Measurements from ENCODE around the gene MYO16.

MYO16 gene

DNA sequence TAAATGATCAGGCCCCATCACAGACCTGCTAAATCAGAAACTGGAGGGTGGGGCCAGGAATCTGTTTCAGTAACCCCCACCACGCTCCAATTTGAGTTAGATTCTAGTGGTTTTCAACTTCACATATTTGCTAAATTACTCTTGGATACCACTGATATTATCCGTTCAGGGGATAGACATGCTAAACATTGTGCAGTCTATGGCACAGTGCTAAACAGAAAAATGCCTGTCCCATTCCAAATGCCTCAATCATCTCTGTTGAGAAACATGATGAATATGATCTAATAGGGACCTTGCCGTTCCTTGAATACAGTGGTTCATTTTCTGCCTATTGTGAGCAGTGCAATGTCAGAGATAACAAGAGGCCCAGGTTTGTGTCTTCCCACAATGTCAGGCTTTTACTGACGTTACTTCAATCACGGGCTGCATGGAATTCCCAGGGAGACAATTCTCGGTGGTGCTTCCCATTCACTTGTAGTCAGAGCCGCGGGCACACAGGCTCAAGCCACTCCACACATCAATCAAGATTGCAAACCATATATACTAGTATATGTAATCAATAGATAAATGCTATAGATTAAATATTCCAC lies 52.7 kb downstream of the MYO16 start:
- peaks cover 6% of the 10 kb centered on the region for H3K27me3 Mint-ChIP-seq
- H3K36me3 Mint-ChIP-seq (ENCODE audit: low read depth) = no peaks in the 10 kb centered on the region
- no peak overlapping the region for H3K4me3 Mint-ChIP-seq
- no peaks in the 10 kb centered on the region for H3K9me3 Mint-ChIP-seq
- H3K4me1 Mint-ChIP-seq (ENCODE audit: low read depth) = no peaks in the 10 kb centered on the region
- no peak overlapping the region for H3K27ac Mint-ChIP-seq

DNA sequence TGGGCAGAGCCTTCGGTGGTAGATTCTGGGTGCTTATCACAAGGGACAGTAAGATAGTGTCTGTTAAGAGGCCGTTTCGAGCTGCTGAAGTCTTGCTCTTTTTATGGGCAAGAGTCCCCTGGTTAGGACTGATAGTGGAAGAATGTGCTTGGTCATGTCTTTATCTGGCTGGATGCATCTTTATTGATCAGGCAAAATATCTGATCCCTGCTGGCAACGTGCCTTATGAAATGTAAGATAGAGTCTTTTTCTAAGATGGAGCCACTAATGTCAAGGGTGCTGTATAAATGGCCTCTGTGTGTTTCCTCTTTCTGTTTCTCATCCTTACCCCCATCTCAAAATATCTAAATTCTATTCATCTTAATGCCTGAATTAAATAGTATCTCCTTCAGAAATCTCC lies 53.3 kb downstream of the MYO16 start:
- Mint-ChIP-seq H3K27me3 (peaks cover 6% of the 10 kb centered on the region), H3K4me1 (ENCODE audit: low read depth) (no peaks in the 10 kb centered on the region), H3K9me3 (no peaks in the 10 kb centered on the region), H3K27ac (no peak overlapping the region), H3K4me3 (no peak overlapping the region), H3K36me3 (ENCODE audit: low read depth) (no peaks in the 10 kb centered on the region)

DNA sequence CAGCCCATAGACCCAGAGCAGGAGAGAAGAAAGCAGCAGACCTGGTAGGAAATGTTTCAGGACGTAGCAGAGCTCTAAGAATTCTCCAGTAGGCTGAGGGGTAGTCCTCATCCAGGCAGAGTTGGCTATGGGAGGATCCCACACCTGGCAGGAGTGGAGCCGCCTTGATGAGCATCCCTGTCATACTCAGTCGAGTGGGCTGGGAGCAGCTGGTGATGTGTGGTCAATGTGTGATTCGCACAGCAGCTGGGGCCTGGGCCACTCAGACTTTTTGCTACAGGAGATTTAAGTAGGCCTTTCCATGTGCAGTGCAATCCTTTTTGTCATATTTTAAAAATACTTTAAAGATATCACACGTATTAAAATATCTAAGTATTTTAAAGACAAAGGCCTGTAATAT lies 56.6 kb downstream of the MYO16 start:
- no peaks in the 10 kb centered on the region for H3K9me3 Mint-ChIP-seq
- peaks cover 6% of the 10 kb centered on the region for H3K27me3 Mint-ChIP-seq
- no peaks in the 10 kb centered on the region for H3K4me1 Mint-ChIP-seq (ENCODE audit: low read depth)
- H3K27ac Mint-ChIP-seq = no peak overlapping the region
- no peaks in the 10 kb centered on the region for H3K36me3 Mint-ChIP-seq (ENCODE audit: low read depth)
- H3K4me3 Mint-ChIP-seq = no peak overlapping the region

DNA sequence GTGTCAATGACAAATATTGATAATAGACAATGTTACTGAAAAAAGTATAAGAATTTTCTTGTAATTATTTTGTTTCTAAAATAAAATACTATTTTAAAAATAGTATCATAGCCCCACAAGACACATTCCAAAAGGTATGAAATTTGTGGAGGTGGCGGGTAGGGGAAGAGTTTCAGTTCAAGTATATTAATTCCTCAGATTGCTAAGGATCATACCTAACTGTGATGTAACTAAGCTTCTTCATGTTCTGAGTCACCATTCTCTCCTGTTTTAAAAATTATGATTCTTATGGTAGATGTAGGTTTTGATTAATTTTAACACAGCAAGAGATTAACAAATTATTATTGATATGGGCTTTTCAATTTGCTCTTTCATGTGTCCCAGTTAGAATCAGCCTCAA lies 61.3 kb downstream of the MYO16 start:
- no peaks in the 10 kb centered on the region for H3K9me3 Mint-ChIP-seq
- H3K4me3 Mint-ChIP-seq = no peak overlapping the region
- no peak overlapping the region for H3K27ac Mint-ChIP-seq
- no peaks in the 10 kb centered on the region for H3K27me3 Mint-ChIP-seq
- no peaks in the 10 kb centered on the region for H3K4me1 Mint-ChIP-seq (ENCODE audit: low read depth)
- no peaks in the 10 kb centered on the region for H3K36me3 Mint-ChIP-seq (ENCODE audit: low read depth)

DNA sequence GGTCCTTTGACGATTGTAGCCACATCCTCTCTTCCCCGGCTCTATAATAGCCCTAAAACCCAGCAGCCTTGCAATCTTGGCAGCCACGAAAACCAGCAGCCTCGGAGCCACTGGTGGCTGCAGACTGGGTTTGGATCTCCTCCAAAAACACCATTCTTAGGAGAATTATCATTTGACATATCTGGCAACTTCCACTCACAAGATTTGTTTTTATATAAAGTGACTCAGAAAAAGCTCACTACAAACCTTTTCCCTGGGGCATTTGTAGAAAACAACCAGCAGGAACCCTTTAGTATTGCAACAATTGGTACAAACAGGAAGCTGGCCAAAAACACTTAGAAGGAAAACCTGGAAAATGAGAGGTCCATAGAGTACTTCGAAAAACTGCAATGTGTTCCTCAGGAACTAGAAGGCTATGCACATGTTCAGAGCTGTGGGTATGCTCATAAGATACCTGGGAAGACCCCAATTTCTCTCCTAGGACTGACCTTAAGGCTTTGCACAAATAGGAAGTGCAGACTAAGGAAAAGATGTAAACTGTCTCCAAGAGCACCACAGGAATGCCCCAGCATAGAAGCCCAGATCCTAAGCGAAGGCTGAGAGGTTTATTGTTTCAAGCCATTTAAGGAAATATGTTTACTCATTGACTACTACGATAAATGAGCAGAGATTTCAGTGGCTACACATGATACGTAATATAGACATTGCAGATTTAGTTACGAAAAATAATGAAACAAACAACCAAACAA lies 71.2 kb downstream of the MYO16 start:
- no peaks in the 10 kb centered on the region for H3K36me3 Mint-ChIP-seq (ENCODE audit: low read depth)
- H3K9me3 Mint-ChIP-seq = peaks cover 29% of the 10 kb centered on the region

DNA sequence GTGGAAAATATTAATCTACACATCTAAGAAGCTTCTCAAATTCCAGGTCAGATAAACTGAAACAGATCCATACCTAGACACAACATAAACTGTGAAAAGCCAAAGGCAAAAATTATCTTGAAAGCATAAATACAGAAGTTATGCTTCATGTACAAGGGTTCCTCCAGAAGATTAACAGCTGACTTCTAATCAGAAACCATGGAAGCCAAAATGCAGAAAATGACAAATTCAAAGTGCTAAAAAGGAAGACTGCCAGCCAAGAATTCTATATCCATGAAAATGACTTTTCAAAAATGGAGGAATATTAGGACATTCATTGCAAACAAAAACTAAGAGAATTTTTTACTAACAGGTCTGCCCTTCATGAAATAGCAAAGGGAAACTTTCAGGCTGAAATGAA lies 72.8 kb downstream of the MYO16 start:
- no peaks in the 10 kb centered on the region for H3K36me3 Mint-ChIP-seq (ENCODE audit: low read depth)
- H3K4me3 Mint-ChIP-seq = no peak overlapping the region
- H3K27ac Mint-ChIP-seq = no peak overlapping the region
- H3K4me1 Mint-ChIP-seq (ENCODE audit: low read depth) = no peaks in the 10 kb centered on the region
- H3K9me3 Mint-ChIP-seq = peaks cover 29% of the 10 kb centered on the region
- H3K27me3 Mint-ChIP-seq = peaks cover 3% of the 10 kb centered on the region

More for the DNA sequence above, 71.2 kb downstream of the MYO16 start:
- Mint-ChIP-seq H3K4me1 (ENCODE audit: low read depth) (no peaks in the 10 kb centered on the region), H3K4me3 (no peak overlapping the region), H3K27ac (no peak overlapping the region), H3K27me3 (peaks cover 3% of the 10 kb centered on the region)

DNA sequence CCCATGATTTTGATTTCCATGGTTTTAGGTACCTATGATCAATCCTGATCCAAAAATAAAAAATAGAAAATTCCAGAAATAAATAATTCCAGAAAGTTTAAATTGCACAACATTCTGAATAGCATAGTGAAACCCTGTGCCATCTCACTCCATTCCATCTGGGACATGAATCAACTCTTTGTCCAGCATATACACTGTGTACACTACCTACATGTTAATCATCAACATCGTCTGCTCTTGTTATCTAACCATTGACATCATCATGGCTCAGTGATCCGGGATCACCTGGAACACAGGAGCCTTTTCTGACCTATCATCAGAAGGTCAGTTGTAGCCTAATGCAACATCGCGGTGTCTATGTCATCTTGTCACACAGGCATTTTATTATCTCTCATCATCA lies 75.6 kb downstream of the MYO16 start:
- Mint-ChIP-seq H3K27ac (no peak overlapping the region), H3K9me3 (peaks cover 25% of the 10 kb centered on the region), H3K36me3 (ENCODE audit: low read depth) (no peaks in the 10 kb centered on the region), H3K4me1 (ENCODE audit: low read depth) (no peaks in the 10 kb centered on the region), H3K27me3 (no peaks in the 10 kb centered on the region), H3K4me3 (no peak overlapping the region)

DNA sequence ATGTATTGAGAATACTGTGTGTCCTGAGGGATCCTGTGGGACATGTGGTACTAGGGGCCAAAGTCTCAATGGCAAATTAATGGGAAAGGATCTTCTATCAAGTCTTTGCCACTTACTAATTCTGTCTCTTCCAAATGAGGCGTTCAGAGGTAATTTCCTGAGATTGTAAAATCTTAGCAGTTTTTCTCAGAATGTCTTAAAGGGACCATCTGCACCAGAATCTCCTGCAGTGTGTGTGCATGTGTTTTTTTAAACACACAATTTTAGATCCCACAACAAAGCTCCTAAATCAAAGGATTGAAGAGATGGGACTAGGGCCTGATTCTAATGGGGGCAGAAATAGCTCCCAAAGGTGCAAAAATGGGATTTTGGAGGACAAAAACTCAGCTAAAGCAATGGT lies 78.2 kb downstream of the MYO16 start:
- no peaks in the 10 kb centered on the region for H3K4me1 Mint-ChIP-seq (ENCODE audit: low read depth)
- H3K27me3 Mint-ChIP-seq = no peaks in the 10 kb centered on the region
- no peak overlapping the region for H3K27ac Mint-ChIP-seq
- peaks cover 3% of the 10 kb centered on the region for H3K9me3 Mint-ChIP-seq
- no peaks in the 10 kb centered on the region for H3K36me3 Mint-ChIP-seq (ENCODE audit: low read depth)
- no peak overlapping the region for H3K4me3 Mint-ChIP-seq

DNA sequence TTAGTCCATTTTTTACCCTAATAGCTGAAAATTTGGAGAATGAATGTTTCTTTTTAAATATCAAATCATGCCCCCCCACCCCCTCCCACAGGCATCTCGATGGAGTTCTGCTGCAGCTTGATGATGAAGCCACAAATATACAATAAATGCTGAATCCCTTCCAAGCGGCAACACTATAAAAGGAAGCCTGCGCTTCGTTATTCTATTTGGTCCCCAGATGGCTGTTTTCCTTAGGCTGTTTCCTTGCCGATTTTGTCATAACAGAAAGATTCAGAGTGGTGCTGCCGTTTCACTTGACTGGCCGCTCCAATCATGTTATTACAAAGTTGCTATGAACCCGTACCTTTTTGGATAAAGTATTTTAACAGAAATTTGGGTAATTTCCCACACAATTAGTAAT lies 79.5 kb downstream of the MYO16 start:
- Mint-ChIP-seq H3K36me3 (ENCODE audit: low read depth) (no peaks in the 10 kb centered on the region), H3K27ac (no peak overlapping the region), H3K4me1 (ENCODE audit: low read depth) (no peaks in the 10 kb centered on the region), H3K4me3 (no peak overlapping the region), H3K27me3 (no peaks in the 10 kb centered on the region), H3K9me3 (peaks cover 3% of the 10 kb centered on the region)

DNA sequence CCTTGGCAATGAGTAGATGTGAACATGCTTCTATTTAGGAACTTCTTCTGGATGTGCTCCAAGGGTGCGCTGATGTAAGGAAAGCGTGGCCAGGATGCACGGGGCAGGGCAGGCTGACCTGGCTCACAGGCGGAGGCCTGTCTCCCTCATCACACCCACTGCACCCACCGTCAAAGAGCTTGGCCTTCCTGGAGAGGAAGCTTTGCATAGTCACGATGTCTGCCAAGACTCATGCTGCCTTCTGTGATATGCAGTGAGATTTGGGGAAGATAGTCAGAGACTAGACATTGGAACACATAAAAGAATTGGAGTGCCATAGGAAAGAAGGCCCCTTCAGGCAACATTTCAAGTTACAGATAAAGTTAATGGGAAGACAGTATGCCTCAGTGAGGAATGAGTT lies 82.0 kb downstream of the MYO16 start:
- Mint-ChIP-seq H3K9me3 (peaks cover 5% of the 10 kb centered on the region), H3K4me3 (no peak overlapping the region), H3K4me1 (ENCODE audit: low read depth) (no peaks in the 10 kb centered on the region), H3K27me3 (no peaks in the 10 kb centered on the region), H3K27ac (no peak overlapping the region), H3K36me3 (ENCODE audit: low read depth) (no peaks in the 10 kb centered on the region)

DNA sequence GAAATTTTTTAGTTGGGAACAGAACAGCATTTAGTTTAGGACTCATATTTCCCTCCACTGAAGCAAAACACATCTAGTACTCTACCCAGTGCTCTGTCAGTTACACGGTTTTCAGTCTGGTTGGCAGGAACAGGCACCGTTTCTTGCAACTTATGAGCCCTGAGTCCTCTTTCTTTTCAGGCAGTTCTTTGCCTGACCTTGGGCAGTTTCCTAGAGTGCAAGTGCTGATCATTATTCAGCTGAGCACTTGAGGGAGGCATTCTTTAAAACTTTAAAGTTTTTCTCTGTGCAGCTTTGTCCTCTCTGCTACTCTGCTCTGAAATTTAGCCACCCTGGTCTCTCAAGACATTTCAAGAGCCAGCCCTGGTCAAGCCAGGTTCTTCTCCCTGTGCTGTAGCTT lies 96.1 kb downstream of the MYO16 start:
- Mint-ChIP-seq H3K4me3 (no peak overlapping the region), H3K27me3 (no peaks in the 10 kb centered on the region), H3K36me3 (ENCODE audit: low read depth) (no peaks in the 10 kb centered on the region), H3K4me1 (ENCODE audit: low read depth) (no peaks in the 10 kb centered on the region), H3K27ac (no peak overlapping the region), H3K9me3 (no peaks in the 10 kb centered on the region)

DNA sequence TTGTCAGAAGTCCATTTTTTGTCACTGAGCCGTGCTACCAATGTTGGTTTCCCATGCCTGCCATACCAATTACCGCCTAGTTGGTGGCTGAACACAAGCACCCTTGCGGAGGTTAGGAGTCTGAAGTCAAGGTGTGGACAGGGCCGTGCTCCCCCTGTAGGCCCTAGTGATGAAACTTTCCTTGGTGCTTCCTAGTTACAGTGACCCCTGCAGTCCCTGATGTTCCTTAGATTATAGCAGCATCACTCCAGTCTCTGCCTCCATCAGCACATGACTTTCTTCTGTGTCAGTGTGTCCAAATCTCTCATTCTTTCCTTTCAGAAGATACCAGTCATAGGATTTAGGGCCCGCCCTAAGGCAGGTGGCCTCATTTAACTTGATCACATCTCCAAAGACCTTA lies 99.0 kb downstream of the MYO16 start:
- H3K36me3 Mint-ChIP-seq (ENCODE audit: low read depth) = no peaks in the 10 kb centered on the region
- no peak overlapping the region for H3K27ac Mint-ChIP-seq
- no peaks in the 10 kb centered on the region for H3K9me3 Mint-ChIP-seq
- no peaks in the 10 kb centered on the region for H3K27me3 Mint-ChIP-seq
- H3K4me3 Mint-ChIP-seq = no peak overlapping the region
- H3K4me1 Mint-ChIP-seq (ENCODE audit: low read depth) = no peaks in the 10 kb centered on the region

DNA sequence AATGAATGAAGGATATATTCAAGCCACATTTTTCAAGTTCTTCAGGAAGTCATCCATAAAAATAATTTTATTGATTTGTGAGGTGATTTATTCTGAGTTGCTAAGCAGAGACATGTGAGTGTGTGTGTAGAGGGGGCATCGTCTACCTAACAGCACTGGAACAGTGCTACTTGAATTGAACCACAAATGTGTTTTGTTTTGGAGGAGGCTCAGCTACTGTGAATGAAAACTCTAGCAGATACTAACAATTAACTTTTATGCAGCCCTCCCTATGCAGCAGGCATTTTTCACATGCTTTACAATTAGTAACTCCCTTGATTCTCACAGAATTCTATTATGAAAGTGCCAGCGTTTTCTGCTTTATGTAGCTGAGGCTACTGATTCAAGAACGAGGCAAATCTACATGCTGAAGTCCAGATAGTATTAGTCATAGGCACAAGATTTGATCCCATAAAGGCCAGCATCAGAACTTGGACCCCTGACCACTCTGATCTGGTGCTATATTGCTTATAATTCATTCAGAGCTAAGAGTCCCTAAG lies 103.7 kb downstream of the MYO16 start:
- Mint-ChIP-seq H3K9me3 (peaks cover 6% of the 10 kb centered on the region), H3K4me1 (ENCODE audit: low read depth) (no peaks in the 10 kb centered on the region), H3K36me3 (ENCODE audit: low read depth) (no peaks in the 10 kb centered on the region), H3K4me3 (no peak overlapping the region), H3K27me3 (no peaks in the 10 kb centered on the region), H3K27ac (no peak overlapping the region)

DNA sequence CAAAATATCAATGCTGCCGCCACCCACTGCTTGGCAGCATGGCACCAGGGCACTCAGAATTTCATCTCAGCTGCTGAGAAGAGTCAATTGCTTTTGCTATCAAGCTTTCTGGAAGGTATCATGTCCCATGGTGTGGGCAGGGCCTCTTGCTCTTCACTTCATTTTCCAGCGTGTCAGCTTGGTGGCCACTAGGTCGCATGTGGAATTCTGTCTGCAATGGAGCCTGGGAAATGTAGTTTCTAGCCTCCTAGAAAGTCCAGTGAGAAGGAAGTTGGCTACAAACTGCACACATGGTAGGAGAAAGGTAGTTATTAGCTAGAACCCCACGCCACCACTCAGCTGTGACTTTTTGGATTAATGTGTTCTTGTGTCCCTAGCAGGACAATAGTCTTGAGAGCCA lies 105.3 kb downstream of the MYO16 start:
- H3K36me3 Mint-ChIP-seq (ENCODE audit: low read depth) = no peaks in the 10 kb centered on the region
- H3K9me3 Mint-ChIP-seq = peaks cover 6% of the 10 kb centered on the region
- no peak overlapping the region for H3K4me3 Mint-ChIP-seq
- H3K27ac Mint-ChIP-seq = no peak overlapping the region
- H3K27me3 Mint-ChIP-seq = no peaks in the 10 kb centered on the region
- no peaks in the 10 kb centered on the region for H3K4me1 Mint-ChIP-seq (ENCODE audit: low read depth)

DNA sequence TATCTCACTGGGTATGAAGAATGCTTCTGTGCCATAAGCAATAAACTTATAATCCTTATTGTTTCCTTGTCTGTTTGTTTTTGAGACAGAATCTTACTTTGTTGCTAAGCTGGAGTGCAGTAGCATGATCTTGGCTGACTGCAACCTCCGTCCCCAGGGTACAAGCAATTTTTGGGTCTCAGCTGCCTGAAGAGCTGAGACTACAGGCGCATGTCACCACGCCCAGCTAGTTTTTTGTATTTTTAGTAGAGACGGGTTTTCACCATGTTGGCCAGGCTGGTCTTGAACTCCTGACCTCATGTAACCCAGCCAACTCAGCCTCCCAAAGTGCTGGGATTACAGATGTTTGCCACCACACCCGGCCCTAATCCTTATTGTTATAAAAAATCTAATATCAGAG lies 112.5 kb downstream of the MYO16 start:
- Mint-ChIP-seq H3K36me3 (ENCODE audit: low read depth) (no peaks in the 10 kb centered on the region), H3K27ac (no peak overlapping the region), H3K4me3 (no peak overlapping the region), H3K9me3 (peaks cover 4% of the 10 kb centered on the region), H3K4me1 (ENCODE audit: low read depth) (no peaks in the 10 kb centered on the region), H3K27me3 (peaks cover 4% of the 10 kb centered on the region)

All from stimulated activated naive CD8-positive, alpha-beta T cell treated with anti-CD3 and anti-CD28 coated beads, Interleukin-15, Interleukin-2, amounts not matched to agents 100 ng/mL and 50 ng/mL, for 24 hours (primary cell).